ENCODE results near the gene TRMT1. TPM values are rescaled to one million over a fixed set of nuclear protein-coding genes. Genes with fewer than 3 reads are reported as not detected.

Gene TRMT1
- polyA plus RNA-seq, 6 donors from 2014 or later: 20.2 to 36.3 (median 24.1) TPM

DNA sequence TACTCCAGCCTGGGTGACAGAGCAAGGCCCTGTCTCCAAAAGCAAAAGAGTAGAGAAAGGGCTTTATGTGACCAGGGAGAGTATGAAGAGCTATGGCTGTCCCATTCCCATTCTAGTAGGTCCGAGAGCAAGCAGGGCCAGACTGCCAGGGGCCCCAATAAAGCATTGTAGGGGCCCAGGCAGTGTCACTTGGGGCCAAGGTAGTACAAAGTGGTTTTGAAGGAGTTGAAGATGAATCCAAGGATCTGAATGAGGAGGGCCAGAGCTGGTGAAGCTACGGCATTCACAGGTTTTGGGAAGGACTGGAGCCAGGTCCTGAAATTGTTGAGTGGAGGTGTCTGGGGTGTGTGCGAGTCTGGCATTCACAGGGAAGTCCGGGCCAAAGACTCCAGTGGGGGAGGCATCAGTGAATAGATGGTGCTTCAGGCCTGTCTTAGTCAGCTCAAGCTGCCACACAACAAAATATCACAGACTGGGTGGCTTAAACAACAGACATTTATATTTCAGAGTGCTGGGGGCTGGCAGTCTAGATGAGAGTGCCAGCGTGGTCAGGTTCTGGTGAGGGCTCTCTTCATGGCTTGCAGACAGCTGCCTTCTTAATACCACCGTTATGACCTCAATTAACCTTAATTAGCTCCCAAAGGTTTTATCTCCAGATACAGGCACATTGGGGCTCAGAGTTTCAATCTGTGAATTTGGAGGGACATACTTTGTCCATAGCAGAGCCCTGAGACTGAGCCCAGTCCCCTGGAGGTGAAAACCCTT lies 11.5 kb upstream of the TRMT1 start:
- no peak overlapping the region for H3K4me3 Mint-ChIP-seq
- no peak for ATAC-seq (ENCODE audit: low read depth in 2 of 2)

DNA sequence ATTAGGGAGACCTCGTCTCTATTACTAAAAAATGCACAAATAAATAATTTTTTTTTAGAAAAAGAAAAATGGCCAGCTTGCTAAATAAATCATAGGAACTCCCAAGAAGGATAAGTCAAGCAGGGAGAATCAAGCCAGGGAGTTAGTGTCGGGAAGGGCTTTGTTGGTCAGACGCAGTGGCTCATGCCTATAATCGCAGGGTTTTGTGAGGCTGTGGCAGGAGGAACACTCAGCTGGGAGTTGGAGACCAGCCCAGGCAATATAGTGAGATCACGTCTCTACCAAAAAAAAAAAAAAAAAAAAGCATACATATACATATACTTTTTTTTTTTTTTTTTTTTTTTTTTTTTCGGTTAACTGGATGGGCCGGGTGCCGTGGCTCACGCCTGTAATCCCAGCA lies 10.5 kb upstream of the TRMT1 start:
- Mint-ChIP-seq H3K27ac (no peak overlapping the region), H3K4me1 (peaks cover 23 to 29% (median 28%) of the 10 kb centered on the region in 3 donors), H3K36me3 (no peaks in the 10 kb centered on the region), H3K27me3 (no peaks in the 10 kb centered on the region), H3K9me3 (no peaks in the 10 kb centered on the region), H3K4me3 (no peak overlapping the region)
- ATAC-seq (ENCODE audit: low read depth in 2 of 2) (no peak), DNase-seq (no peak)

More for the DNA sequence above, 11.5 kb upstream of the TRMT1 start:
- peaks cover 23 to 26% (median 25%) of the 10 kb centered on the region in 3 donors for H3K4me1 Mint-ChIP-seq
- H3K9me3 Mint-ChIP-seq: no peaks in the 10 kb centered on the region
- no peaks in the 10 kb centered on the region for H3K27me3 Mint-ChIP-seq
- H3K27ac Mint-ChIP-seq: peak overlapping the region in 4 of 6 donors; percentile 54 to 89 (median 70)
- no peak for DNase-seq
- no peaks in the 10 kb centered on the region for H3K36me3 Mint-ChIP-seq

DNA sequence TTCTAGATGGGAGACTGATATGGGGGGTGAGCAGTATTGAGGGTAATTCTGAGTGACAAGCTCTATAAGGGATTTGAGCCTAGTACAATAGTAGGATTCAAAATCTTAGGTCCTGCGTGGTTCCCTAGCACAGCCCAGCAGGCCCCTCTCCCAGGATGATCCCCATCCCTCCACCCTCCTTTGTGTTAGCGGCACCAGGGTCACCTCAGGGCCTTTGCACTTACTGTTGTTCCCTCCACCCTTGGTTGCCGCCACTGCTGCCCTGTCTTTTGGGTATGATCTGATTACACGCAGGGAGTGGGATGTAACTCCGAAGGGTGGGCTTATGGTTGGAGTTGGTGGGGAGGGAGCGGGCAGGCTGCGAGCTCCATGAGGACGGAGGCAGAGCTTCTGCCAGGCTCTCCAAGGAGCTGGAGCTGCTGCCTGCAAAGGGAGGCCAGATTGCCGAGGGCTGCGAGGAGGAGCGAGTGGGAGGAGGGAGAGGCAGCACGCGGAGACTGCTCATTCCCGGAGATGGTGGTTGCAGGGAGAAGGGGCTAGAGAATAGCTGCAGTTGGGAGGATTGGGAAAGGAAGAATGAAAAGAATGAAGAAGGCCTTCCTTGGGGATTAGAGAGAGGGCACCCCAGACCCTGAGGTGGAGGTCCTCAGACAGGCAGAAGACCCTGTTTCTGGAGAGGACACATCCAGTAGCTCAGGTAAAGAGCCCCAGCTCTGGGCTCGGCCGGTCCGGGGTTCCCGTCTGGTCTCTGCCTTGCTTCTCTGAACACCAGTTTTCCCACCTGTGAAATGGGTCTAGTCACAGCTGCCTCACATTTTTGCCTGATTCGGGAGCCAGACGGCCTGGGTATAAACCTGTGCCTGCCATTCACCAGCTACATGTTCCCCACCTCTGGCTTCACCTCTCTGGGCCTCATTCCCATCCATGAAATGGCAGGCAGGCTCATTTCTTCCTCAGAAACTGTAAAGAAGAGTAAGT lies 6.7 kb upstream of the TRMT1 start:
- H3K27me3 Mint-ChIP-seq: no peaks in the 10 kb centered on the region
- H3K4me3 Mint-ChIP-seq: peak overlapping the region in 1 of 8 donors; percentile 40
- ATAC-seq (ENCODE audit: low read depth in 2 of 2): no peak
- peaks cover 36 to 52% (median 46%) of the 10 kb centered on the region in 3 donors for H3K4me1 Mint-ChIP-seq
- no peaks in the 10 kb centered on the region for H3K9me3 Mint-ChIP-seq
- no peaks in the 10 kb centered on the region for H3K36me3 Mint-ChIP-seq
- no peak for DNase-seq
- H3K27ac Mint-ChIP-seq: peak overlapping the region in 2 of 6 donors; percentile 32 to 49

DNA sequence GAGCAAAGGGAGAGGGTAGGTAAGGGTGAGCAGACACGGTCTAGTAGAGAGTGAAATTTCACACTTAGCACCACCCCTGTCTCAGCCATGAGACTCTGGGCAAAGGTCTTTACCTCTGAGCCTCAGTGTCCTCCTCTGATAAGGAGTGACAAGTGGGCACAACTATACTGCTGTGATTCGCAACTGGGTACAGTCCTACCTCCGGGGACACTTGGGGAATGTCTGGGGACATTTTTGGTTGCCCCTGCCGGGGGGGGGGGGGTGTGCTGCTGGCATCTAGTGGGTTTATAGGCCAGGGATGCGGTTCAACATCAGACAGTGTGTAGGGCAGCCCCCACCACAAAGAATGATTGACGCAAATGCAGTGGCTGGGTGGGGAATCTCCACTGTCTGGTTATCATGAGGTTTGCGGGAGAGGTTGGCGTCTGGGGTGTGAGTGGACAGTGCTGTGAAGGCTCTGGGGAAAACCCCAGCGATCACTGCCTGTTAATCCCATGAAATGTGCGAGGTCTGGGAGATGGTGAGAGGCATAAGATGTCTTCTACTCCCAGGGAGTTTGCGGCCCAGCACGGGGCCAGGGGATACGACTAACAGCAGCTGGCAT lies 5.8 kb upstream of the TRMT1 start:
- H3K4me3 Mint-ChIP-seq: peak overlapping the region in 3 of 8 donors; percentile 3 to 77 (median 20)
- no peak for ATAC-seq (ENCODE audit: low read depth in 2 of 2)
- H3K36me3 Mint-ChIP-seq: no peaks in the 10 kb centered on the region
- H3K4me1 Mint-ChIP-seq: peaks cover 32 to 51% (median 44%) of the 10 kb centered on the region in 3 donors
- peak overlapping the region in 2 of 6 donors; percentile 26 to 44 for H3K27ac Mint-ChIP-seq
- DNase-seq: no peak
- no peaks in the 10 kb centered on the region for H3K9me3 Mint-ChIP-seq
- H3K27me3 Mint-ChIP-seq: no peaks in the 10 kb centered on the region

DNA sequence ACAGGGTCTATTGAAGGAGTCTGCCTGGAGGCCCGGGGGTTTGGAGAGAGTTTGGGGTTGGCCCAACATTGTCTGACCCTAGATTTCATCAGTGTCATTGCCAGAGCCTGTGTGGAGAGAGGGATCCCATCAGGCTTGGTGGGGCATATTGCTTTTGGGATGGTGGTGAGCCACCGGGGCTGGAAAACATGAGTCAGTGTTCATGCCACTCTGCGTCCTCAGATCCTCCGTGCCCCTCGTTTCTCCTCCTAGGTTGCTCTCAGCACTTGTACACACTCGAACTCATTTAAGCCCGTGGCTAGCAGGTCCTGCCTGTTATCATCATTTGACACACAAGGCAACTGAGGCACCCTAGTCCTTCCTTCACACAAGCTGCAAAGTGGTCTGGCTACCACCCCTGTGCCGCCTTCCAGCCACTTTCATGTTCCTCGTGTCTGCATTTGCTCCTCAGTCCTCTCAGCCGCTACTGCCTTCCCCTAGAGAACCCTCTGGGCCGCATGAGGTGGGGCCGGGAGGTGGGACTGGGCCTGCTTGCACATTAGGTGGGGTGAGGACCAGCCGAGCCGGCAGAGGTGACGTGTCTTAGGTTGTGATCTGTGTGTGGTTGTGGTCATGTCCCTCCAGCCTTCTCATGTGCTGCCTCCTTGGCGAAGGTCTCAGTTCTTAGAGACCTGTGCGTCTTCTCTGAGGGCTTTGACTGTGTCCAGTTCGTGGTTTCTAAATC lies 5.2 kb upstream of the TRMT1 start:
- Mint-ChIP-seq H3K27ac (peak overlapping the region in 1 of 6 donors; percentile 26), H3K4me1 (peaks cover 36 to 55% (median 51%) of the 10 kb centered on the region in 3 donors), H3K36me3 (no peaks in the 10 kb centered on the region), H3K4me3 (peak overlapping the region in 3 of 8 donors; percentile 3 to 77 (median 20)), H3K9me3 (no peaks in the 10 kb centered on the region), H3K27me3 (no peaks in the 10 kb centered on the region)
- DNase-seq (no peak), ATAC-seq (ENCODE audit: low read depth in 2 of 2) (no peak)

DNA sequence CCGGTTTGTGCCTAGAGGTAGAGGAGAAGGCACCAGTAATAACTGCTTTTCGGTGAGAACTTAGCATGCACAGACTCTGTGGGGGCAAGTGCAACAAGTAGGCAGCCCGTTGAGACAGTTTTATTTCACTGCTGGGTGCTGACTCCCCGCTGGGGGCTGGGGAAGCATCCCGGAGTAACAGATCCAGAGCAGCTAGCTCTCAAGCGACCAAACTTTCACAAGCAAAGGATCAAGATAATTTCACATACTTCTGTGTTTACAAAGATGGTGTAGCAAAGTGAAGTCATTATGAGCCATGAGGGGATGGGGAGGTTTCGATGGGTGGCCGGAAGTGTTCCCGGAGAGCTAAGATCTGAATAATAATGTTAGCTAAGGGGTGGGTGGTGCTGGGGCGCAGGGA lies 4.3 kb upstream of the TRMT1 start:
- no peaks in the 10 kb centered on the region for H3K9me3 Mint-ChIP-seq
- H3K36me3 Mint-ChIP-seq: no peaks in the 10 kb centered on the region
- no peaks in the 10 kb centered on the region for H3K27me3 Mint-ChIP-seq
- peak overlapping the region in 4 of 8 donors; percentile 51 to 95 (median 66) for H3K4me3 Mint-ChIP-seq
- H3K4me1 Mint-ChIP-seq: peaks cover 40 to 62% (median 57%) of the 10 kb centered on the region in 3 donors
- DNase-seq (no peak), ATAC-seq (ENCODE audit: low read depth in 2 of 2) (no peak)
- peak overlapping the region in 1 of 6 donors; percentile 6 for H3K27ac Mint-ChIP-seq

DNA sequence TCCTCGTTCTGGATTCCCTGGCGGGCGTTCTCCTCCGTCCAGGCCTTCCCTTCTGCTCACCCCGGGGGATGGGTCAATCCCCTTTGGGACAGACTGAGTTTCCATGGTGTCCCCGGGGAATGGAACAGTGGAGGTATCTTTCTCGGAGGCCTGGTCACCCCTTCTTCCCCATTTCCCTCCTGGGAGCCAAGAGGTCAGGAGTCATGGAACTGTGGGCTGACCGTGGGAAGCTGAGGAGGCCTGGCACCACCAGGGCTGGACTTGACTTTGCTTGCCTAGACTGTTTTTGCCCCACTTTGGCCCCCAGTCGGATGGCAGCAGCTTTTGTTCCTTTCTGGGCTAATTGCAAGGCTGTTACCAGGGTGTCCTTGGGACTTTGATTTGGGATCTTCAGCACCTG lies 3.5 kb upstream of the TRMT1 start:
- Mint-ChIP-seq H3K36me3 (no peaks in the 10 kb centered on the region), H3K27ac (no peak overlapping the region), H3K9me3 (no peaks in the 10 kb centered on the region), H3K27me3 (no peaks in the 10 kb centered on the region), H3K4me1 (peaks cover 43 to 70% (median 61%) of the 10 kb centered on the region in 3 donors), H3K4me3 (peak overlapping the region in 6 of 8 donors; percentile 57 to 95 (median 86))
- DNase-seq (no peak), ATAC-seq (ENCODE audit: low read depth in 2 of 2) (no peak)

DNA sequence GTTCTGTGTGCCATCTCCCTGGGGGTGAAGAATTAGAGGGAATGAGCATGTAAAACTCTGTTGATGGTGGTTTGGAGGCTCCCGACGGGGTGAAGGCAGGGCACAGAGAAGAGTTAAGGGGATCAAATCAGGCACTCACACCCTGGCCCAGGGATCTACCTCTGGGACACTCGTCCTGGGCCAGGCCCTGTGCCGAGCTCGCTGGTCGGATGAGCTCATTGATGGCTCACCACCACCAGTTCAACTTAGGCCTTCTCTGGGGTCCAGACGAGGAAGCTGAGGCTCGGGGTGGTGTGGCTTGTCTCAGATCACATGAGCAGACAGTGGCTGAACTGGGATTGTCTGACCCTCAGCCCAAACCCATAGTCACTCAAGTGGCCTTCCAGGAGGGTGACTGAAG lies 3.1 kb upstream of the TRMT1 start:
- no peaks in the 10 kb centered on the region for H3K36me3 Mint-ChIP-seq
- ATAC-seq (ENCODE audit: low read depth in 2 of 2): no peak
- DNase-seq: no peak
- peak overlapping the region; percentile 77 to 95 (median 88) for H3K4me3 Mint-ChIP-seq
- H3K4me1 Mint-ChIP-seq: peaks cover 43 to 71% (median 61%) of the 10 kb centered on the region in 3 donors
- peak overlapping the region in 3 of 6 donors; percentile 38 to 76 (median 72) for H3K27ac Mint-ChIP-seq
- no peaks in the 10 kb centered on the region for H3K27me3 Mint-ChIP-seq
- no peaks in the 10 kb centered on the region for H3K9me3 Mint-ChIP-seq

DNA sequence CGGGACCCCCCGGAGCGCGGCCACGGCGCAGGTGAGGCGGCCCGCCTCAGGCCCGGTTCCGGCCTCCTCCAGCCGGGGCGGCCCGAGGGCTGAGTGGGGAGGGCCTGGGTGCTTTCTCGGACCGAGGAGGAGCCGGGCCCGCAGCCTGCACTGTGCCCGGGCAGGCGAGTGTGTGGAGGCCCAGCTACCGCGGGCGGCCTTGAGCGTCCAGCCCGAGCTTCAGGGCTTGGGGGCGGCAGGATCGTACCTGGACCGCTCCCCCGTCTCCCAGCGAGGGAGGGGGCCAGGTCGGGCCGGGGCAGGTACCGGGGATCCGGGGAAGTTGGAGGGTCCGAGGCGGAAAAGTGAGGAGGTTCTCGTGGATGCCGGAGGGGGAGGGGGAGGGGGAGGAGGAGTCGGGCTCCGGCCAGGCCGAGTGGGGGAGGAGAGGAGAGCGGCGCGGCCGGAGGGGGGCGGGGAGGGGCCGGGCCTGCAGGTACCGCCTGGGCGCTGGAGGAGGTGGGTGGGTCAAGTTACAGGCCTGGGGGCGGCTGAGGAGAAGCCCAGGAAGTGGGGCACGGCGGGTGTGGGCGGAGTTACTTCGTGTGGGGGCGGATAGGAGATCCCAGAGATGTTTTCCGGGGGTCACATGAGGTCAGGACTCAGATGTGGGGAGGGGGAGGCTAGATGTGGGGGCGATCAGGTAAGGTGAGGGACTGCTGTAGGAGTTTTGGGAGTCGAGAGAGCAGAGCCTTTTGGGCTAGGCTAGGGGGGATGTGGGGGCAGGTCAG lies 2.1 kb upstream of the TRMT1 start:
- no peaks in the 10 kb centered on the region for H3K9me3 Mint-ChIP-seq
- DNase-seq: peak; percentile 29
- H3K36me3 Mint-ChIP-seq: no peaks in the 10 kb centered on the region
- no peaks in the 10 kb centered on the region for H3K27me3 Mint-ChIP-seq
- peaks cover 43 to 71% (median 61%) of the 10 kb centered on the region in 3 donors for H3K4me1 Mint-ChIP-seq
- H3K27ac Mint-ChIP-seq: peak overlapping the region in 3 of 6 donors; percentile 60 to 88 (median 72)
- peak; percentile 1 for ATAC-seq (ENCODE audit: low read depth in 2 of 2)
- H3K4me3 Mint-ChIP-seq: peak overlapping the region; percentile 77 to 95 (median 88)

DNA sequence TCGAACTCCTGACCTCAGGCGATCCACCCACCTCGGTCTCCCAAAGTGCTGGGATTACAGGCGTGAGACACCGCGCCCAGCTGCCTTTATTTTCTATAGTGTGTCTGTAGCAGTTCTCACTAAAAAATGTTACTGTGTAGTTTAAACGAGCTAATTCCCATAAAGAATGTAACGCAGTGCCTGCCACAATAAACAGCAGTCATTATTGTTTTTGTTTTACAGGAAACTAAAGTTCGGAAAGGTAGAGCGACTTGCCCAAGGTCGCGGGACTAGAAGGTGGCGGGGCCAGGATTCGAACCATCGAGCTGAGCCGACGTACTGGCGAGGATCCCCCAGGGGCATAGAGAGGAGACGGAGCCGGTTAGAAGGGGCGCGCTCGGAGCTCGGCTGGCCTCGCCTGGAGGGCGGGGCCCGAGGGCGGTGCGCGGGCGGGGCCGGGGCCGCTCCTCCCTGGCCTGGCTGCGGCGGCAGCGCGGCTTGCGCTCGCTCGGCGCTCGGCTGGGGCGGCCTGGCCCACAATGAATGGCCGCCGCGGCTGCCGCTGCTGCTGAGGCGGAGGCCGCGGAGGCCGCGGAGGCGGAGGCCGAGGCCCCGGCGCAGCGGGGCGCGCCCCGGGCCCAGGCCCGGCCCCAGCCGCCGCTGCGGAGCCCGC lies 1.4 kb upstream of the TRMT1 start, which contains the start of gene NACC1:
NACC1 (plus strand) TSS at position 493 of the 652 bp plus-strand sequence. CDS start 16,944 bp downstream, outside the sequence.
- peak; percentile 86 to 87 for ATAC-seq (ENCODE audit: low read depth in 2 of 2)
- H3K4me3 Mint-ChIP-seq: peak within 1 kb of the TSS; percentile 88 to 99 (median 94)
- H3K27ac Mint-ChIP-seq: peak within 1 kb of the TSS; percentile 30 to 97 (median 88)
- H3K27me3 Mint-ChIP-seq: no peaks in the 10 kb centered on the region
- DNase-seq: peak; percentile 90
- no peaks in the 10 kb centered on the region for H3K9me3 Mint-ChIP-seq
- H3K36me3 Mint-ChIP-seq: no peaks in the 10 kb centered on the region
- H3K4me1 Mint-ChIP-seq: peaks cover 38 to 73% (median 56%) of the 10 kb centered on the region in 3 donors

DNA sequence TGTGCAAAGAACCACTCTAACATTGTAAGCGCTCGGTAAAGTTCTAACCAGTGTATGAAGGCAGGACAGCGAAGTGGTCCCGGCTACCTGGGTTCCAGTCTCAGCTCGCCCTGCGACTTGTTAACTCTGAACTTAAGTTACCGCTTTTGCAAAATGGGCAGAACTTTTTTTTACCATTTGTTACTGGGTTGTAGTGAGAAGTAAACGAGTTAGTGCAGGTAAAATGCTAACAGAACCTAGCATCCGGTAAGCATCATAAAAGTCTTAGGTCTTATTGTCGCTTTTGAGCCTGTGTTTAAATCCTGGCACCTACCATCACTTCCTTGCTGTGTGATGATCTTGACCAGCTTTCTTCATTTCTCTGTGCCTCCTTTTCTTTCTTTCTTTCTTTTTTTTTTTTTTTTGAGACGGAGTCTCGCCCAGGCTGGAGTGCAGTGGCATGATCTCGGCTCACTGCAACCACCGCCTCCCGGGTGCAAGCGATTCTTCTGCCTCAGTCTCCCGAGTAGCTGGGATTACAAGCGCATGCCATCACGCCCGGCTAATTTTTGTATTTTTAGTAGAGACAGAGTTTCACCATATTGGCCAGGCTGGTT lies 734 bp upstream of the TRMT1 start:
- H3K9me3 Mint-ChIP-seq: no peaks in the 10 kb centered on the region
- peak overlapping the region; percentile 30 to 97 (median 82) for H3K27ac Mint-ChIP-seq
- H3K4me3 Mint-ChIP-seq: peak overlapping the region; percentile 88 to 99 (median 94)
- H3K4me1 Mint-ChIP-seq: peaks cover 36 to 70% (median 50%) of the 10 kb centered on the region in 3 donors
- peak; percentile 3 to 16 for ATAC-seq (ENCODE audit: low read depth in 2 of 2)
- no peaks in the 10 kb centered on the region for H3K36me3 Mint-ChIP-seq
- H3K27me3 Mint-ChIP-seq: no peaks in the 10 kb centered on the region
- DNase-seq: no peak
